Neural progenitor cell (in vitro differentiated cells): ENCODE data around the gene GNPTAB. TPM values are rescaled to one million over a fixed set of nuclear protein-coding genes. Genes with fewer than 3 reads are reported as not detected.

ENCODE experiments used
- DNase-seq: peaks from one replicate; pipeline ENCODE4 v3.0.0-alpha.2; 2016; ENCODE audit warnings: low spot score
- H2AFZ ChIP-seq: fragments of 200-600 bp; sonication (generic); replicated peaks from 2 replicates; pipeline ENCODE4 v1.6.1; 2016; ENCODE audit warnings: antibody characterized with exemption
- H3F3A ChIP-seq: fragments of 200-600 bp; sonication (generic); 2 replicates; pipeline ENCODE4 v1.6.1; 2016; ENCODE audit warnings: antibody characterized with exemption, low read depth
- H3K27ac ChIP-seq: fragments of 200-600 bp; sonication (generic); 2 replicates; pipeline ENCODE4 v1.5.1; 2016; ENCODE audit warnings: mild to moderate bottlenecking
- H3K27me3 ChIP-seq: fragments of 200-600 bp; sonication (generic); 2 replicates; pipeline ENCODE4 v1.6.1; 2016; ENCODE audit warnings: mild to moderate bottlenecking, moderate library complexity
- H3K36me3 ChIP-seq: fragments of 200-600 bp; sonication (generic); 2 replicates; pipeline ENCODE4 v1.5.1; 2016
- H3K4me1 ChIP-seq: fragments of 200-600 bp; sonication (generic); 2 replicates; pipeline ENCODE4 v1.6.1; 2016; ENCODE audit warnings: mixed run types
- H3K4me2 ChIP-seq: fragments of 200-600 bp; sonication (generic); 2 replicates; pipeline ENCODE4 v1.6.1; 2016
- H3K4me3 ChIP-seq: fragments of 200-600 bp; sonication (generic); 2 replicates; pipeline ENCODE4 v1.5.1; 2016
- H3K79me2 ChIP-seq: fragments of 200-600 bp; sonication (generic); 2 replicates; pipeline ENCODE4 v1.6.1; 2016; ENCODE audit warnings: low read depth
- H3K9ac ChIP-seq: fragments of 200-600 bp; sonication (generic); 2 replicates; pipeline ENCODE4 v1.6.1; 2016
- H3K9me3 ChIP-seq: fragments of 200-600 bp; sonication (generic); 2 replicates; pipeline ENCODE4 v1.5.1; 2016; ENCODE audit warnings: low read depth
- H4K20me1 ChIP-seq: fragments of 200-600 bp; sonication (generic); 2 replicates; pipeline ENCODE4 v1.6.1; 2016; ENCODE audit warnings: low read depth
- H3K27ac Mint-ChIP-seq: 3 replicates; pipeline ENCODE4 v1.8.0; 2021; ENCODE audit warnings: mixed read lengths
- H3K27me3 Mint-ChIP-seq: 2 replicates; pipeline ENCODE4 v1.8.0; 2022; ENCODE audit warnings: low read depth, mild to moderate bottlenecking, inconsistent platforms, moderate library complexity, mixed read lengths; ENCODE audit not compliant: insufficient read depth
- H3K36me3 Mint-ChIP-seq: 3 replicates; pipeline ENCODE4 v1.8.0; 2021; ENCODE audit warnings: mixed read lengths
- H3K4me1 Mint-ChIP-seq: 3 replicates; pipeline ENCODE4 v1.8.0; 2021; ENCODE audit warnings: mixed read lengths
- H3K4me3 Mint-ChIP-seq: 3 replicates; pipeline ENCODE4 v1.8.0; 2021; ENCODE audit warnings: mild to moderate bottlenecking, moderate library complexity, mixed read lengths
- H3K9me3 Mint-ChIP-seq: 3 replicates; pipeline ENCODE4 v1.8.0; 2020; ENCODE audit warnings: mixed read lengths
- EZH2 ChIP-seq: fragments of 200-600 bp; sonication (generic); IDR thresholded peaks from 2 replicates; pipeline ENCODE4 v1.6.1; 2017; ENCODE audit warnings: antibody characterized with exemption, mild to moderate bottlenecking, moderate library complexity
- EZH2phosphoT487 ChIP-seq: fragments of 200-600 bp; sonication (generic); IDR thresholded peaks from 2 replicates; pipeline ENCODE4 v1.6.1; 2017; ENCODE audit warnings: antibody characterized with exemption
- total RNA-seq: library from RNA; depleted of rRNA; stranded (reverse); fragments of >200 nt; gene quantifications from 2 replicates; pipeline ENCODE4 v1.2.3, GENCODE V29; 2015; ENCODE audit warnings: low replicate concordance
- TF ChIP-seq, protein P1 (sequence below): fragments of 200-600 bp; sonication (generic); IDR thresholded peaks from 2 replicates; pipeline ENCODE4 v1.5.1; 2017; ENCODE audit warnings: antibody characterized with exemption, mild to moderate bottlenecking

GNPTAB gene
- total RNA-seq, 1 donor from 2014 or later = 24.0 TPM

DNA sequence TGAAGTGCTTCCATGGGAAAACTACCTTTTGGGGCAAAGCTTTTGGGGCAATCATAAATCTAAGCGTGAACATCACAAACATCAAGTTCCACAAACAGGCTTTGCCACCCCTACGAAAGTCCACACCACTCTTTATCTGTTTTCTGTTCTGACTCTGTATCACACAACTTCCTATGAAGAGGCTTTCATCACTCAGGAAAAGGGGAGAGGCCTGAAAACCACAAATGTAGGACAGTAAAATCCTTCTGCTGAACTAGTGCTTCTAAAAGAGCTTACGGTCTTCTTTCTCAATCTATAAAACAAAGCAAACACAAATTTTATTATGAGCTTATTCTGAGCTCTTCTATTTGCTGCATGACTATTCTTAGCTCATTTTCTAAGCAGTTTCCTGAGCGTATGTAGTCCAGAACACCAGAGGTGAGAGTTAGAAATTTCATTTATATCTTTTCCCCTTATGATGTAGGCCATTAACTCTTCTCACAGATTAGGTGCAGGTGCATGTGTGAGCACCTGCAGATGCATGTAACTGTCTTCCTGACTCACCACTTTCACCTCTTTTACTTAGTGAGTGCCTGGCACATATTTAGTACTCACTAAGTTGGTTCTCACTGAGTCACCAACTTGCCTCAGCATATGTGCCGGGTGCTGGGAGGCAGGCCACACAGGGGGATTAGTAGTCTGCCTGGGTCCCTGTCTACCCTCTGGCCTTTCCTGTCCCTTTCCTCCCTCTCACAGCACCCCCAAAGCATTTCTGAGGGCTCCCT, 58.6 kb downstream of the GNPTAB start:
- Histone ChIP-seq H3K36me3 (no peaks in the 10 kb centered on the region), H3K27me3 (no peaks in the 10 kb centered on the region), H3F3A (no peaks in the 10 kb centered on the region), H3K4me1 (no peaks in the 10 kb centered on the region), H3K4me3 (no peak overlapping the region), H3K79me2 (no peaks in the 10 kb centered on the region), H3K27ac (no peak overlapping the region), H3K9me3 (no peaks in the 10 kb centered on the region), H3K4me2 (no peak overlapping the region), H2AFZ (no peak overlapping the region), H3K9ac (no peak overlapping the region), H4K20me1 (no peaks in the 10 kb centered on the region)
- no peak for DNase-seq
- H3K27ac Mint-ChIP-seq = no peak overlapping the region
- H3K4me1 Mint-ChIP-seq = no peaks in the 10 kb centered on the region
- TF ChIP-seq, protein P1, sequence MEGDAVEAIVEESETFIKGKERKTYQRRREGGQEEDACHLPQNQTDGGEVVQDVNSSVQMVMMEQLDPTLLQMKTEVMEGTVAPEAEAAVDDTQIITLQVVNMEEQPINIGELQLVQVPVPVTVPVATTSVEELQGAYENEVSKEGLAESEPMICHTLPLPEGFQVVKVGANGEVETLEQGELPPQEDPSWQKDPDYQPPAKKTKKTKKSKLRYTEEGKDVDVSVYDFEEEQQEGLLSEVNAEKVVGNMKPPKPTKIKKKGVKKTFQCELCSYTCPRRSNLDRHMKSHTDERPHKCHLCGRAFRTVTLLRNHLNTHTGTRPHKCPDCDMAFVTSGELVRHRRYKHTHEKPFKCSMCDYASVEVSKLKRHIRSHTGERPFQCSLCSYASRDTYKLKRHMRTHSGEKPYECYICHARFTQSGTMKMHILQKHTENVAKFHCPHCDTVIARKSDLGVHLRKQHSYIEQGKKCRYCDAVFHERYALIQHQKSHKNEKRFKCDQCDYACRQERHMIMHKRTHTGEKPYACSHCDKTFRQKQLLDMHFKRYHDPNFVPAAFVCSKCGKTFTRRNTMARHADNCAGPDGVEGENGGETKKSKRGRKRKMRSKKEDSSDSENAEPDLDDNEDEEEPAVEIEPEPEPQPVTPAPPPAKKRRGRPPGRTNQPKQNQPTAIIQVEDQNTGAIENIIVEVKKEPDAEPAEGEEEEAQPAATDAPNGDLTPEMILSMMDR = no peak
- TF ChIP-seq EZH2phosphoT487 = no peak
- no peak for TF ChIP-seq EZH2
- no peaks in the 10 kb centered on the region for H3K9me3 Mint-ChIP-seq
- H3K36me3 Mint-ChIP-seq = no peaks in the 10 kb centered on the region
- H3K4me3 Mint-ChIP-seq = no peak overlapping the region
- no peaks in the 10 kb centered on the region for H3K27me3 Mint-ChIP-seq

DNA sequence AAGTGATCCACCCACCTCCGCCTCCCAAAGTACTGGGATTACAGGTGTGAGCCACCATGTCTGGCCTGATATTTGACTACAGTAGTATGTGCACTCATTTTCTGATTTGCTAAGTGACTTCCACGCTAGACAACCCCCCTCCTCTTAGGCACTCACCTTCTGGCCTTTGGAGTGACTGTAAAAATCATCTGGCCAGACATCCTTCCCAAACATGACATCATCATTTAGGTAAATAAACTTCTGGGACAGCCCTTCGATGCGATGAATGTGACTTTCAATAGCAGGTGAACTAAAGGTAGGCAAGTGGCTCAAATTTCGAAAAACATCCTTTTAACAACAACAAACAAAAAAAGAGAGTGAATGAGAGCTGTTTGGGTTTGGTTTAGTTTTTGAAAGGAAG, 60.9 kb downstream of the GNPTAB start:
- Histone ChIP-seq H2AFZ (no peak overlapping the region), H3K4me2 (no peak overlapping the region), H3K9me3 (no peaks in the 10 kb centered on the region), H3K27me3 (no peaks in the 10 kb centered on the region), H3K4me3 (no peak overlapping the region), H3K27ac (no peak overlapping the region), H3F3A (no peaks in the 10 kb centered on the region), H3K36me3 (no peaks in the 10 kb centered on the region), H3K4me1 (no peaks in the 10 kb centered on the region), H3K79me2 (no peaks in the 10 kb centered on the region), H4K20me1 (no peaks in the 10 kb centered on the region), H3K9ac (no peak overlapping the region)
- Mint-ChIP-seq H3K9me3 (no peaks in the 10 kb centered on the region), H3K36me3 (no peaks in the 10 kb centered on the region), H3K4me1 (no peaks in the 10 kb centered on the region), H3K27ac (no peak overlapping the region), H3K4me3 (no peak overlapping the region), H3K27me3 (no peaks in the 10 kb centered on the region)
- TF ChIP-seq EZH2 = no peak
- TF ChIP-seq EZH2phosphoT487 = no peak
- TF ChIP-seq, protein P1 = no peak
- no peak for DNase-seq

DNA sequence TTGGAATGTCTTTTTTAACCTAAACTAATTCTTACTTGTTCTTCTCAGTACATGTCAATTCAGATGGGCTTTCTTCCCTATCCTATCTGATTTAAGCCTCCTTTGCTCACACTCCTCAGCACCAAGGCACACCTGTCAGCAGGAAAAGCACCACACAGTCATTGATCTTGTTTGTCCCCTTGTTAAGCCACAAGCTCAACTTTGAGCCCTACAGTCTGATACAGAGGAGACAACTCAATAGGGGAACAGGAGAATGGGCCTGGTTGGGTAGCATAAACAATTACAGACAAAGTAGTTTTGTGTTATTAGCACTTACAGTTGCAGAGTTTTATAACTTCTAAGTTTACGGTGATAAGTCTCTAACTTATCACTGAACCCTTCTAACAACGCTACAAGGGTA, 62.0 kb downstream of the GNPTAB start:
- no peak overlapping the region for H3K4me3 ChIP-seq

More for the DNA sequence above, 62.0 kb downstream of the GNPTAB start:
- H3K9me3 Mint-ChIP-seq = no peaks in the 10 kb centered on the region
- Histone ChIP-seq H4K20me1 (no peaks in the 10 kb centered on the region), H3K79me2 (no peaks in the 10 kb centered on the region), H3K27ac (no peak overlapping the region), H3F3A (no peaks in the 10 kb centered on the region), H3K4me1 (no peaks in the 10 kb centered on the region), H3K27me3 (no peaks in the 10 kb centered on the region), H3K9me3 (no peaks in the 10 kb centered on the region), H2AFZ (no peak overlapping the region), H3K9ac (no peak overlapping the region), H3K36me3 (no peaks in the 10 kb centered on the region), H3K4me2 (no peak overlapping the region)
- H3K4me3 Mint-ChIP-seq = no peak overlapping the region
- TF ChIP-seq EZH2phosphoT487 (no peak), EZH2 (no peak)
- TF ChIP-seq, protein P1 = no peak
- no peaks in the 10 kb centered on the region for H3K36me3 Mint-ChIP-seq
- H3K27ac Mint-ChIP-seq = no peak overlapping the region
- DNase-seq = no peak
- H3K27me3 Mint-ChIP-seq = no peaks in the 10 kb centered on the region
- no peaks in the 10 kb centered on the region for H3K4me1 Mint-ChIP-seq
